GM18505 (cell line): Measurements from ENCODE around the gene APOLD1.
"Not testable (repeated sequence)": the region's sequence is repeated elsewhere in the genome, so short reads cannot be mapped to it uniquely, and the experiment has no call there.

Experiments used
- ATAC-seq: cut with Tn5 transposase; IDR thresholded peaks from one replicate; pipeline ENCODE4 v1.9.1; 2021; ENCODE audit not compliant: unreplicated experiment
- POLR2A ChIP-seq: IDR thresholded peaks from 4 replicates; pipeline ENCODE4 v1.6.1; 2011; ENCODE audit warnings: borderline replicate concordance; ENCODE audit not compliant: insufficient read depth, insufficient read length; ENCODE audit errors: extremely low read depth

The APOLD1 gene

GRCh38 chr12:12784911-12785814 lies at the start of gene APOLD1:
Gene APOLD1 (plus strand): TSS chr12:12785659. CDS start chr12:12785692, 33 bp downstream.
- no peak for ATAC-seq
- TF ChIP-seq POLR2A, result no peak

- peak; percentile 71 for ATAC-seq
- peak; percentile 53 for TF ChIP-seq POLR2A
Observed at GRCh38 chr12:12736759-12737676, 48.4 kb upstream of the APOLD1 start.

DNA sequence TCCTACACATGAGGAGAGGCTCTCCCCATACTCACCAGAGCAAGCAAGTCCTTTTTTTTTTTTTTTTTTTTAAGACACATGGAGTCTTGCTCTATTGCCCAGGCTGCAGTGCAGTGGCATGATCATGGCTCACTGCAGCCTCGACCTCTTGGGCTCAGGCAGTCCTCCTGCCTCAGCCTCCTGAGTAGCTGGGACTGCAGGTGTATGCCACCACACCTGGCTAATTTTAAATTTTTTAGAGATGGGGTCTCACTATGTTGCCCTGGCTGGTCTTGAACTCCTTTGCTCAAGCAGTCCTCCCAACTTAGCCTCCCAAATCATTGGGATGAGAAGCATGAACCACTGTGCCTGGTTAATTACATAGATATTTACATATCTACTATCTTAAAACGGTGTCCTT lies 47.3 kb upstream of the APOLD1 start:
- ATAC-seq, result not testable (repeated sequence)

GRCh38 chr12:12741660-12742059 lies 43.8 kb upstream of the APOLD1 start:
- ATAC-seq, result no peak
- no peak for TF ChIP-seq POLR2A

DNA sequence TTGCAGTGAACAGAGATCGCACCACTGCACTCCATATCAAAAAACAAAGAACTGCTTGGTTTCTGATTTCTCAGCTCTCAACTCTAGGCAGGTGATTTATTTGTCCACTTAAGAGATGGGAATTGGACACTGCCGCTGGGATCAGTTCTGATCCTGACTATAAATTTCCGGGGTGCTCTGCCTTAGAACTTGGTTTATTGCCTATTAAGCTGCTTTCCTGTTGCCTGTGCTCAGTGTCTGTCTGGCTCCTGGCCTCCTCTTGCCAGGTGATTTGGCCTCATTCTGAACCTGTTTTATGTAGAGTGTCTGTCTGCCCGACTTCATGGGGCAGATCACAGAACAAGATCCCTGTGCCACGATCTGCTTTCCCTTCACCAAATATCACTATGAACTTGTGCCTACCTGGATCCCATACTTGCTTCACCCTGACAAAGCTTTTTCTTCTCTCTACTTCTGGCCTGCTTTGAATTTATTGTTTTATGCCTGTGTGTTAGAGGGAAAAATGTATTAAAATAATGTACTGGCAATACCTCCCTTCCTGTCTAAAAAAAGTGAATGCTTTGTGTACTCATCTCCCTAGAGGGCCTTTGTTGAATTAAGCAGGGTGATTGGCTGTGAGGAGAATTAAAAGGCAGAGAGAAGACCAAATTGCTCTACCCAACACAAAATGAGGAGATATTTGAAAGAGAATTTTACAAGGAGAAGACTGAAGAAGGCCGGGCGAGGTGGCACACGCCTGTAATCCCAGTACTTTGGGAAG lies 40.7 kb upstream of the APOLD1 start:
- no peak for ATAC-seq
- TF ChIP-seq POLR2A, result no peak

DNA sequence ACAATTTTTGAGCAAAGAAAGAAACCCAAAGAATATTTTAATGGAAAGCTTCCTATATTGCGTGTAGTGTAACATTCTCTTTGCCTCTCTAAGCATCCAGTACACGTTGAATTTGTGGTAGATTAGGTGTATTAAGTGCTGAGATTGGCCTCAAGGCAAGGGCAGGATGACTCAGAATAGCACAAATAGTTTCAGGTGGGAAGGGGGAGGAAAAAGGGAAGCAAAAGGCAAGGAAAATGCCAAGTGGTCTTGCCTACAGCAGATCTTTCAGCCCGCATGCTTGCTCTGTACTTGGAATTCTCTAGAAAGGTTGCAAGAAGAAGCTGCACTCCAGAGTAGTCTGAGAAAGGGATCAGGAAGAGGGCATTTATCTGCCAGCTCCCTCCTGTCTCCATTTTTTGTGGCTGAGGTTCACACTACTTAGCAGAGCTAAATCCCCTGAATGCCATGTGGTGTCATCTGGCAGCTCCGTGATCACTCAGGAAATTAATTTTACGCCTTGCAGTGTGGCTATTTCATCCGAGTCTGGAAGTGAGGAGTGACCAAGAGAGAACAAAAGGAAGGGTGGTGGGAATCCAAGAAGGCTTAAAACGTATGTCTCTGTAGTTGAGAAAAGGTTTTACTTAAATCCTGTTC lies 39.8 kb upstream of the APOLD1 start:
- no peak for TF ChIP-seq POLR2A
- no peak for ATAC-seq

GRCh38 chr12:12747278-12747677 lies 38.2 kb upstream of the APOLD1 start:
- ATAC-seq, result no peak
- no peak for TF ChIP-seq POLR2A

- no peak for TF ChIP-seq POLR2A
- no peak for ATAC-seq
Observed at GRCh38 chr12:12748044-12748443, 37.4 kb upstream of the APOLD1 start.

- no peak for ATAC-seq
- TF ChIP-seq POLR2A, result no peak
Observed at GRCh38 chr12:12749433-12749832, 36.0 kb upstream of the APOLD1 start.

DNA sequence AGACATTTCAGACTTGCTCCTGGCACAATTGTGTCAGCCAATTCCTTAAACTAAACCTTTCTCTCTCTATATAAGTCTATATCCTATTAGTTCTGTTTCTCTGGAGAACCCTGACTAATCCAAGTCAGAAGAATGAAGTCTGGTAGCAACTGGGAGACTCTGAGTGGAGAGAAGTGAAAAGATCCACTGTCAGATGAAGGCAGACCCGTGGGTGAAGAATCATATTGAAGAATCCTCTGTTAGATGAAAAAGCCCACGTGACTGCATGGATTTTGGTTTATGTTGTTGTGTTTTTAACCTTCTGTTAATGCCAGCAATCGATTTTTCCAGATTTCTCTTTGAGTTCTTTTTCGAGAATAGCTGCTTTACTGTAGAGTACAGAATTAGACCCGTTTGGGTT lies 29.5 kb upstream of the APOLD1 start:
- TF ChIP-seq POLR2A, result no peak
- no peak for ATAC-seq

- no peak for TF ChIP-seq POLR2A
- ATAC-seq, result no peak
Observed at GRCh38 chr12:12757121-12757520, 28.3 kb upstream of the APOLD1 start.

DNA sequence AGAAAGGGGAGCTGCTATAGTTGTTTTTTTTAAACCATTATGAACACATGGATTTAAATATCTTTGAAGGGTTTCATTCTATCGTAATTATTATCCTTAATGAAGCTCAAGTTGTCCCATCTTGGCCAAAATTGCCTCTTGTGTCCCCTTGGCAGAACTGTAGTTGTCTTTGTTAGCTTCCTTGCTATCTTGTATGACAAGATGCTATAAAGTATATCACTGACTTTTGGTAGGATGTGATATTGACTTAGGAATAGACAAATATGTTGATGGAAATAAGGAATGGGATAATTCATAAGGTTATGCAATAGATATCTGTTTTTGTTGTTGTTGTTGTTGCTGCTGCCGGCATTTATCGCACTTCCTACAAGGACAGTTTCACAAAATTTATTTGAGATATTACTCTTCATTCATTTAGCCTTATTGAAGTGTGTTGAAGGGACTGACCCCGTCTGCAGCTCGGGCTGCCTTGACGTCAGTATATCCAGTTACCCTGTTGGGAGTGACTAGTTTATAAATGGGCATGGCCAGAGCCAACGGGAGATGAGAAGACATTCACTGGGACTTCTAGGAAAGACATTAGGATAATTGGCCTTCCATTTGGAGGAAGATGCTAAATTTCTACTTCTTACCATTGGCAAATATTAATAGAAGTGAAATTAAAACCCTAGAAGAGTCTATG lies 26.1 kb upstream of the APOLD1 start:
- ATAC-seq, result no peak
- no peak for TF ChIP-seq POLR2A
